Ascending aorta (tissue), 2 donors: ENCODE measurements around the gene PLA2G4D. TPM values are rescaled to one million over a fixed set of nuclear protein-coding genes. Genes with fewer than 3 reads are reported as not detected.
A peak's percentile ranks its signal among the peaks of the same experiment; 100 is the strongest.

Experiments used
- DNase-seq, 2 donors: peaks; one replicate each; pipeline ENCODE4 v3.0.0-alpha.2; 2019; ENCODE audit warnings: low spot score in 2 of 2
- H3K27ac ChIP-seq, 2 donors: fragments of 200-600 bp; sonication (generic); one replicate each; pipeline ENCODE4 v1.5.1; 2016 to 2017; ENCODE audit warnings: mild to moderate bottlenecking in 1 of 2
- H3K27me3 ChIP-seq: fragments of 200-600 bp; sonication (generic); one replicate; pipeline ENCODE4 v1.5.1; 2017
- H3K36me3 ChIP-seq, 2 donors: fragments of 200-600 bp; sonication (generic); one replicate each; pipeline ENCODE4 v1.5.1; 2016
- H3K4me1 ChIP-seq, 2 donors: fragments of 200-600 bp; sonication (generic); one replicate each; pipeline ENCODE4 v1.5.1; 2016 to 2017; ENCODE audit warnings: mild to moderate bottlenecking in 1 of 2
- H3K4me3 ChIP-seq, 2 donors: fragments of 200-600 bp; sonication (generic); one replicate each; pipeline ENCODE4 v1.5.1; 2016 to 2017; ENCODE audit warnings: mild to moderate bottlenecking in 1 of 2
- H3K9me3 ChIP-seq, 2 donors: fragments of 200-600 bp; sonication (generic); one replicate each; pipeline ENCODE4 v1.5.1; 2016
- intact Hi-C: fragments of 100-400 bp; cut with DNase I; formaldehyde crosslinking; loops from one replicate; pipeline ENCODE4 v1.15.1; 2023
- total RNA-seq: library from RNA; depleted of rRNA; stranded (reverse); fragments of >200 nt; gene quantifications from one replicate; pipeline ENCODE4 v1.1.0, GENCODE V29; 2016
- TF ChIP-seq, protein P1 (sequence below), 3 experiments: fragments of 200-600 bp in 2 of 3; fragments of 450-650 bp in 1 of 3; sonication (generic) in 2 of 3; IDR thresholded peaks; one replicate each; pipeline ENCODE4 v1.5.1; 2016 to 2019; ENCODE audit warnings: antibody characterized with exemption in 3 of 3, mild to moderate bottlenecking in 1 of 3, moderate library complexity in 1 of 3

PLA2G4D gene
- total RNA-seq, 1 donor from 2014 or later: not detected

DNA sequence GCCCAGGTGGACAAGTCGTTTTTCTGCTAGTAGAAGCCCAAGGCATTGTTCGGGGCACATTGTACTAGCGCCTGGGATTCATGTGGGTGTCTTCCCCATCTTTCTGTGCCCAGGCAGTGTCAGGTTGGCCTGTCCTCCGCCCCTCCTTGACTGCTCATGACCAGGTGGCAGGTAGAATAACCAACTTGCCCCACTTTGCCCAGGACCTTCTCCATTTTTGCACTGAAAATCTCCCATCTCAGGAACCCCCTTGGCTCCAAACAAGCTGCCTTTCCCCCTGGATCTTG lies 33.9 kb downstream of the PLA2G4D start:
- Histone ChIP-seq H3K27ac (no peak overlapping the region), H3K27me3 (no peaks in the 10 kb centered on the region), H3K9me3 (no peaks in the 10 kb centered on the region), H3K4me1 (no peaks in the 10 kb centered on the region), H3K4me3 (no peak overlapping the region), H3K36me3 (no peaks in the 10 kb centered on the region)
- no peak for DNase-seq
- TF ChIP-seq, protein P1, sequence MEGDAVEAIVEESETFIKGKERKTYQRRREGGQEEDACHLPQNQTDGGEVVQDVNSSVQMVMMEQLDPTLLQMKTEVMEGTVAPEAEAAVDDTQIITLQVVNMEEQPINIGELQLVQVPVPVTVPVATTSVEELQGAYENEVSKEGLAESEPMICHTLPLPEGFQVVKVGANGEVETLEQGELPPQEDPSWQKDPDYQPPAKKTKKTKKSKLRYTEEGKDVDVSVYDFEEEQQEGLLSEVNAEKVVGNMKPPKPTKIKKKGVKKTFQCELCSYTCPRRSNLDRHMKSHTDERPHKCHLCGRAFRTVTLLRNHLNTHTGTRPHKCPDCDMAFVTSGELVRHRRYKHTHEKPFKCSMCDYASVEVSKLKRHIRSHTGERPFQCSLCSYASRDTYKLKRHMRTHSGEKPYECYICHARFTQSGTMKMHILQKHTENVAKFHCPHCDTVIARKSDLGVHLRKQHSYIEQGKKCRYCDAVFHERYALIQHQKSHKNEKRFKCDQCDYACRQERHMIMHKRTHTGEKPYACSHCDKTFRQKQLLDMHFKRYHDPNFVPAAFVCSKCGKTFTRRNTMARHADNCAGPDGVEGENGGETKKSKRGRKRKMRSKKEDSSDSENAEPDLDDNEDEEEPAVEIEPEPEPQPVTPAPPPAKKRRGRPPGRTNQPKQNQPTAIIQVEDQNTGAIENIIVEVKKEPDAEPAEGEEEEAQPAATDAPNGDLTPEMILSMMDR (IDR thresholded peaks at IDR 0.05): no peak
- intact Hi-C loops: no loop called here

DNA sequence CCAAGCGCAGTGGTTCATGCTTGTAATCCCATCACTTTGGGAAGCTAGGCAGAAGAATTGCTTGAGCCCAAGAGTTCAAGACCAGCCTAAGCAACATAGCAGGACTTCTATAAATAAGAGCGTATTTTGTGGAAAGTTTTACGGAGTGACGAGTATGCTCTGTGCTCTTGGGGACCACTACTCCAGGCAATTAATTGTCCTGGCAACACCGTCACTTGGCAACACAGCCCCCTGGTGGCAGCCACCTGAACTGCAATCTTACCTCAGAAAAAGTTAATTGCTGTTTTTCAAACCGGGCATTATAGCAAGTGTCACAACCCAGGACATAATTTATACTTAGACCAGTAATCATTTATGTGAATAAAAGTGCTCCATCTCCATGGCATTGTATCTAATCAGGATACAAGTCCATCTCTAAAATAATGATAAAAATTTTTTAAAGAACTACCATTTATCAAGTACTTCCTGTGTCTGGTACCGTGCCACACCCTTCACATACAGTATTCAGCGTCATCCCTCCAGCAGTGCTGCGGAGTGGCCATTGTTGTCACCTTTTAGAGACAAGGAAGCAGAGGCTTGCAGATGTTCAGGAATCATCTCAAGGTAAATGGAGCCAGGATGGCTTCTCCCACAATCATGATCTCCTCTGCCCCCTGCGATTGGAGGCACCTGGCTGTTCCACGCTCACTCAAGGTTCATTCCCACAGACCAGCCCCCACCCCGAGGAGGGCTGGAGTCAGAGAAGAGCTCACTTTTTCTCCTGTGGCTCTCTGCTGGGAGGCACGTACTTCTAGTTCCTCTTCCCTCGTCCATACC lies 34.5 kb downstream of the PLA2G4D start:
- Histone ChIP-seq H3K9me3 (no peaks in the 10 kb centered on the region), H3K4me1 (no peaks in the 10 kb centered on the region), H3K4me3 (no peak overlapping the region), H3K27ac (no peak overlapping the region), H3K36me3 (no peaks in the 10 kb centered on the region), H3K27me3 (no peaks in the 10 kb centered on the region)
- TF ChIP-seq, protein P1 (IDR thresholded peaks at IDR 0.05): peak; percentile 57 to 90 (median 77)
- DNase-seq: peak in 1 of 2 donors; percentile 74
- intact Hi-C loops: loop anchor here (1.0 to 5.0 kb wide), 4 partner anchors 71 to 288 kb away; partner anchors contain the start of gene MAPKBP1

DNA sequence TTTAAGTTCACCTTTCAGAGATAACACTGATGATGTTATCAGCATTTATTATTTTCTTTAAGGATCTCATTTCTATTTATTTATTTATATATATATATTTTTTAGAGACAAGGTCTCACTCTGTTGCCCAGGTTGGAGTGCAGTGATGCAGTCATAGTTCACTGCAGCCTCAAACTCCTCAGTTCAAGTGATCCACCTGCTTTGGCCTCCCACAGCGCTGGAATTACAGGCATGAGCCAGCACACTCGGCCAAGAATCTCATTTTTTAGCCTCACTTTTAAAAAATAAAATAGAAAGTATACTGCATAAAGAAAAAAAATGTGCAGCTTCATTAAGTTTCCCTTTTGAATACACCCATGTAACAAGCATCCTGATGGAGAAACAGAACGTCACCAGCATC lies 35.6 kb downstream of the PLA2G4D start:
- H3K9me3 ChIP-seq: no peaks in the 10 kb centered on the region
- no peak overlapping the region for H3K4me3 ChIP-seq
- no peak overlapping the region for H3K27ac ChIP-seq
- H3K36me3 ChIP-seq: no peaks in the 10 kb centered on the region
- intact Hi-C loops: loop anchor here (1.0 to 5.0 kb wide), 4 partner anchors 69 to 286 kb away; partner anchors contain the start of gene MAPKBP1
- no peak for DNase-seq
- TF ChIP-seq, protein P1 (IDR thresholded peaks at IDR 0.05): no peak
- H3K4me1 ChIP-seq: no peaks in the 10 kb centered on the region
- H3K27me3 ChIP-seq: no peaks in the 10 kb centered on the region

DNA sequence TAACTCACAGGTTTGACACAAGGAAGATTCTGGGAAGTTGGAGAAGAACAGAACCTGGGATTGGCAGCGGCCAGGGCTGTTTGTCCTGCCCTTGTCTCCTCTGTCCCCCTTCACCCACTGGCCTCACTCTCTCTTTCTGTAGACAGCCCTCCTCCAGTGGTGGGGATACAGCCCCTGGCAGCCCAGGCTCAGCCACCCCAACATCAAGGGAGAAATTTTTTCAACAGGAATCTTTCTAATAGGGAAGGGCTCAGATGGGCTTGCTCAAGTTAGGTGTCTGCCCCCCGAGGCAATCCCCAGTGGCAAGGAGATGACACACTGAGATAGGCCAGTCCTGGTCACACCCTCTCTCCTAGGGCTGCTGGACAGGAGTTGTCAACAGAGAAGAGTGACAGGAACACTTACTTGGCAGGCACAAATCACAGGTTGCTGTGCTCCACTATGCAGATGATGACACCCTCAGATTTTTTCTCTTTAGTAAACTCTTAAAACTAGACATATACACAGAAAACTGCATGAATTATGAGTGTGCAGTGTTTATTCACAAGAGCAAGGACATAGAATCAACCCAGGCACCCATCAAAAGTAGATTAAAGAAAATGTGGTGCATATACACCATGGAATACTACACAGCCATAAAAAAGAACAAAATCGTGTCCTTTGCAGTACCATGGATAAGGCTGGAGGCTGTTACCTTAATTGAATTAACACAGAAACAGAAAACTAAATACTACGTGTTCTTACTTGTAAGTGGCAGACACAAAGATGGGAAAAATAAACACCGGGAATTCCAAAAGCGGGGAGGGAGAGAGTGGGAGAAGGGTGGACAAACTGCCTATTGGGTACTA lies 36.3 kb downstream of the PLA2G4D start:
- no peaks in the 10 kb centered on the region for H3K9me3 ChIP-seq
- TF ChIP-seq, protein P1 (IDR thresholded peaks at IDR 0.05): no peak
- intact Hi-C loops: loop anchor here (5.0 kb wide), 3 partner anchors 131 to 286 kb away; partner anchors contain the start of gene MAPKBP1
- H3K27ac ChIP-seq: no peak overlapping the region
- DNase-seq: no peak
- H3K27me3 ChIP-seq: no peaks in the 10 kb centered on the region
- no peak overlapping the region for H3K4me3 ChIP-seq
- H3K36me3 ChIP-seq: no peaks in the 10 kb centered on the region
- no peaks in the 10 kb centered on the region for H3K4me1 ChIP-seq

DNA sequence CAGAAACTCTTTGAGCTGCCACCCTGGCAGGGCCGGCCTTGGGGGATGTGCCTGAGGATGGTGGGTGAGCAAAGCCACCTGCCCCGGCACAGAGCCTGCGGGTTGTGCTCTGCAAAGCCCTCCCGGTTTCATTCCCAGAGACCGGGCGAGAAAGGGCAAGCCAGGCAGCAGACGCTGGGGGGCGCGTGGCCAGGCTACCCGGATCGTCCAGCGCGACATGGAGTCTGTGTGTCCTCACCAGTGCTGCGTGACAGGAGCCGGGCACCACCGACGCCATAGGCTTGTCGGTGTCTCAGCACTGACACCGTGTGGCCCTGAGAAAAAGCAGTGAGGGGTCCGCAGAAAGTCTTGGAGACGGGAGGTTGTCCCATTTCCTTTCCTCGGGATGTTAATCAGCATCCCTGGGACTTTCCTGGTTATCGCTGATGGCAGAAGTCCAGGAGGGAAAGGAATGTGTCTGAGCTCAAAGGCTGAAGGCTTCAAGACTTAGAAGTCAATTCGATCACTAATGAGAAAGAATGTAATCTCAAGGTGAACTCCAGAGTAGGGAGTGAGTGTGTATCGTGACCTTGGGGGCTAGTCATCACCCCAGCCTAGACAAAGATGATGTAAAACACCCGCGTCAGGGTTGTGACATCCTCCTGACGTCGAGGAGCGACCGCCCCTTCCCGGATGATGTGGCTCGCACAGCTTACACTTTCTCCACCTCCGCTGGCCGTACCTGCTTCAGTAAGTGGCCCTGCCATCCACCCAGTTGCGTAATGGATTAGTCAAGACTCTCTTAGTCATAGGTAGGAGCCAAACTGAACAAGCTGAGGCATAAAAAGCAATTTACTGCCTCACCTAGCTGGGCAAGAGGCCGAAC lies 37.2 kb downstream of the PLA2G4D start:
- DNase-seq: peak; percentile 25 to 75
- intact Hi-C loops: loop anchor here (5.0 kb wide), 3 partner anchors 130 to 285 kb away; partner anchors contain the start of gene MAPKBP1
- Histone ChIP-seq H3K4me3 (peak overlapping the region in 1 of 2 donors; percentile 51), H3K9me3 (no peaks in the 10 kb centered on the region), H3K27ac (no peak overlapping the region), H3K36me3 (no peaks in the 10 kb centered on the region), H3K4me1 (no peaks in the 10 kb centered on the region), H3K27me3 (no peaks in the 10 kb centered on the region)
- TF ChIP-seq, protein P1 (IDR thresholded peaks at IDR 0.05): peak; percentile 57 to 69 (median 57)
